Testis (tissue), 3 donors: ENCODE measurements around the gene MATCAP1. TPM values are rescaled to one million over a fixed set of nuclear protein-coding genes. Genes with fewer than 3 reads are reported as not detected.

Experiments
- DNase-seq: peaks from one replicate; pipeline ENCODE4 v3.0.0-alpha.2; 2019
- H3K27ac ChIP-seq, 2 donors: fragments of 200-600 bp; sonication (generic); one replicate each; pipeline ENCODE4 v1.5.1; 2019
- H3K27me3 ChIP-seq: fragments of 200-600 bp; sonication (generic); one replicate; pipeline ENCODE4 v1.5.1; 2019
- H3K36me3 ChIP-seq: fragments of 200-600 bp; sonication (generic); one replicate; pipeline ENCODE4 v1.5.1; 2017; ENCODE audit warnings: low read depth; ENCODE audit errors: missing control alignments
- H3K4me1 ChIP-seq: fragments of 200-600 bp; sonication (generic); one replicate; pipeline ENCODE4 v1.5.1; 2019
- H3K4me3 ChIP-seq, 2 donors: fragments of 200-600 bp; sonication (generic); one replicate each; pipeline ENCODE4 v1.5.1; 2017 to 2019
- H3K9me3 ChIP-seq: fragments of 200-600 bp; sonication (generic); one replicate; pipeline ENCODE4 v1.5.1; 2017
- CTCF ChIP-seq, 3 experiments: fragments of 450-650 bp in 2 of 3; fragments of 200-600 bp in 1 of 3; sonication (generic) in 1 of 3; IDR thresholded peaks; one replicate each; pipeline ENCODE4 v1.5.1; 2016 to 2019; ENCODE audit warnings: antibody characterized with exemption in 3 of 3, mild to moderate bottlenecking in 2 of 3, moderate library complexity in 1 of 3
- POLR2A ChIP-seq: fragments of 450-650 bp; IDR thresholded peaks from one replicate; pipeline ENCODE4 v1.6.1; 2017; ENCODE audit warnings: antibody characterized with exemption, mild to moderate bottlenecking, moderate library complexity
- WGBS, 2 donors: methylation state at CpG; one replicate each; pipeline ENCODE4 v1.1.5; 2018; 5-methylcytosine and 5-hydroxymethylcytosine counted together
- intact Hi-C: fragments of 100-400 bp; cut with DNase I; formaldehyde crosslinking; loops from one replicate; pipeline ENCODE4 v1.15.1; 2023; ENCODE audit warnings: low total_unique reads
- polyA plus RNA-seq: library from polyadenylated mRNA; stranded (reverse); fragments of 350-450 nt; fragmentation: Illumina TruSeq; extraction: RNeasy Lipid Tissue Mini Kit (QIAGEN cat#74804); gene quantifications from one replicate; pipeline ENCODE4 v1.2.3, GENCODE V29; 2014; ENCODE audit warnings: low read depth, low replicate concordance; ENCODE audit not compliant: insufficient read depth
- total RNA-seq, 2 donors: library from RNA; depleted of rRNA; stranded (reverse); fragments of >200 nt; gene quantifications; one replicate each; pipeline ENCODE4 v1.2.3, GENCODE V29; 2016

MATCAP1 gene
- total and polyA plus RNA-seq, 3 donors from 2014 or later: 44.6 to 89.4 (median 65.1) TPM

GRCh38 chr16:67199808-67200198 is 16.0 kb upstream of the MATCAP1 start:
- DNase-seq: peak; percentile 36

GRCh38 chr16:67199011-67199807 is 15.4 kb upstream of the MATCAP1 start, which contains the start of gene ELMO3:
ELMO3 (plus strand) TSS chr16:67199131; CDS start chr16:67199327, 196 bp downstream.
- H3K4me1 ChIP-seq: peaks cover 17% of the 10 kb centered on the region
- WGBS, 2 donors: 33 to 34% methylated on average over 22 to 61 of the region's 61 CpGs
- no peaks in the 10 kb centered on the region for H3K9me3 ChIP-seq
- peak; percentile 49 for DNase-seq
- H3K36me3 ChIP-seq: no peaks in the 10 kb centered on the region
- H3K4me3 ChIP-seq: peak within 1 kb of the TSS; percentile 41 to 48
- H3K27me3 ChIP-seq: no peaks in the 10 kb centered on the region
- H3K27ac ChIP-seq: no peak within 1 kb of the TSS
- TF ChIP-seq CTCF (IDR thresholded peaks at IDR 0.05): peak in 1 of 3 experiments; percentile 26
- no peak for TF ChIP-seq POLR2A
- intact Hi-C loops: no loop called here

More at GRCh38 chr16:67199808-67200198, 16.0 kb upstream of the MATCAP1 start:
- WGBS, 2 donors: 44 to 46% methylated on average over 10 to 21 of the region's 22 CpGs
- no peaks in the 10 kb centered on the region for H3K36me3 ChIP-seq
- H3K4me3 ChIP-seq: peak overlapping the region; percentile 41 to 48
- H3K4me1 ChIP-seq: peaks cover 17% of the 10 kb centered on the region
- H3K27me3 ChIP-seq: no peaks in the 10 kb centered on the region
- no peak overlapping the region for H3K27ac ChIP-seq
- TF ChIP-seq POLR2A (no peak), CTCF (IDR thresholded peaks at IDR 0.05) (no peak)
- no peaks in the 10 kb centered on the region for H3K9me3 ChIP-seq
- intact Hi-C loops: no loop called here

- H3K9me3 ChIP-seq: no peaks in the 10 kb centered on the region
- H3K4me3 ChIP-seq: no peak overlapping the region
- no peak overlapping the region for H3K27ac ChIP-seq
- TF ChIP-seq CTCF (IDR thresholded peaks at IDR 0.05): peak; percentile 53 to 66 (median 56)
- no peak for TF ChIP-seq POLR2A
- 47 to 59% methylated on average over 4 to 12 of the region's 12 CpGs for WGBS, 2 donors
- H3K36me3 ChIP-seq: no peaks in the 10 kb centered on the region
- peak; percentile 66 for DNase-seq
- peaks cover 26% of the 10 kb centered on the region for H3K4me1 ChIP-seq
- intact Hi-C loops: no loop called here
- no peaks in the 10 kb centered on the region for H3K27me3 ChIP-seq
Observed at GRCh38 chr16:67198238-67198734, 14.5 kb upstream of the MATCAP1 start.

GRCh38 chr16:67197704-67198103 is 13.9 kb upstream of the MATCAP1 start:
- H3K4me1 ChIP-seq: peaks cover 31% of the 10 kb centered on the region
- no peak for DNase-seq
- H3K27ac ChIP-seq: no peak overlapping the region
- no peak overlapping the region for H3K4me3 ChIP-seq
- intact Hi-C loops: no loop called here
- no peak for TF ChIP-seq CTCF (IDR thresholded peaks at IDR 0.05)
- no peak for TF ChIP-seq POLR2A
- H3K9me3 ChIP-seq: no peaks in the 10 kb centered on the region
- no peaks in the 10 kb centered on the region for H3K36me3 ChIP-seq
- WGBS, 2 donors: 76 to 77% methylated on average over 6 of the region's 6 CpGs
- no peaks in the 10 kb centered on the region for H3K27me3 ChIP-seq
